ENCODE measurements around the gene PNPLA7.
"Not testable (repeated sequence)": the region's sequence is repeated elsewhere in the genome, so short reads cannot be mapped to it uniquely, and the experiment has no call there.

Gene PNPLA7

DNA sequence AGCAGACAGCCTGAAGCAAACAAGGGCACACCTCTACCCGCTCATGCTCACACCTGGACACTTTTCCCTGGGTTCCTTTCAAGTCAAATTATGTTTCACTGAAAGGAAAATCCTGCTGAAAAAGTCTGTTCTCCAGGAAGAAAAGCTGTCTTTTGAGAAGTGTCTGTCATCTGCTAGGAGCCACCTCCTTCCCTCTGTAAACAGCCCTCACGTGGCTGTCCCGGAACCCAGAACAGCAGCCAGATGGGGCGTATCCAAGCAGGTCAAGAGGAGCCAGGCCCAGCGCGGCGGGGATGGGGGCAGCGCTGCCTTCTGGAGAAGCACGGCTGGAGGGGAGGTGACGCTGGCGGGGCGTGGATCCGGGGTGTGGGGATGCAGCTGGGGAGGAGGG, at the start of gene PNPLA7:
Gene PNPLA7 (minus strand): TSS at position 172 of the 391 bp plus-strand sequence. CDS start 205 bp downstream, outside the sequence.
- peak; percentile 16 to 29 for DNase-seq (ENCODE audit: low read depth in 1 of 2, low spot score in 1 of 2)

DNA sequence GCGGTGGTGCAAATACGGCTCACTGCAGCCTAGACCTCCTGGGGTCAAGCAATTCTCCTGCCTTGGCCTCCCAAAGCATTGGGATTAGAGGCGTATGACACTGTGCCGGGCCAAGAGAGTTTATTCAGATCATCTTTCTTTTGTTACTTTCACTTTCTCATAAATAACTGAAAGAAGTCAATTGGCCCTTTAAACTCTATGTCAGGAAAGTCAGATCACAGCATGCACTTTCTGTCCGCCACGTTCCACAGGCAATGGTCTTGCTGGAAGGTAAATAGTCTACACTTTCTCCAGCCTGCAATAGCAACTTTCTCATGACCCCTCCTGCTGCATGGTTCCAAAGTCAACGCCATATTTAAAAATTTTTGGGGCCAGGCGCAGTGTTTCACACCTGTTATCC, 48.7 kb upstream of the PNPLA7 start:
- no peak for DNase-seq (ENCODE audit: low read depth in 1 of 2, low spot score in 1 of 2)

DNA sequence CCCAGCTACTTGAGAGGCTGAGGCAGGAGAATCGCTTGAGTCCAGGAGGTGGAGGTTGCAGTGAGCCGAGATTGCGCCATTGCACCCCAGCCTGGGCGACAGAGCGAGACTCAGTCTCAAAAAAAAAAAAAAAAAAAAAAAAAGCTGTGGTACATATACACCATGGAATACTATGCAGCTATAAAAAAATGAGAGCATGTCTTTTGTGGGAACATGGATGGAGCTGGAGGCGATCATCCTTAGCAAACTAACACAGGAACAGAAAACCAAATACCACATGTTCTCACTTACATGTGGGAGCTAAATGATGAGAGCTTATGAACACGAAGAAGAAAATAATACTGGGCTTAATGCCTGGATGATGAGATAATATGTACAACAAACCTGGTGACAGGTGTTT, 46.4 kb upstream of the PNPLA7 start:
- DNase-seq (ENCODE audit: low read depth in 1 of 2, low spot score in 1 of 2) = not testable (repeated sequence)

DNA sequence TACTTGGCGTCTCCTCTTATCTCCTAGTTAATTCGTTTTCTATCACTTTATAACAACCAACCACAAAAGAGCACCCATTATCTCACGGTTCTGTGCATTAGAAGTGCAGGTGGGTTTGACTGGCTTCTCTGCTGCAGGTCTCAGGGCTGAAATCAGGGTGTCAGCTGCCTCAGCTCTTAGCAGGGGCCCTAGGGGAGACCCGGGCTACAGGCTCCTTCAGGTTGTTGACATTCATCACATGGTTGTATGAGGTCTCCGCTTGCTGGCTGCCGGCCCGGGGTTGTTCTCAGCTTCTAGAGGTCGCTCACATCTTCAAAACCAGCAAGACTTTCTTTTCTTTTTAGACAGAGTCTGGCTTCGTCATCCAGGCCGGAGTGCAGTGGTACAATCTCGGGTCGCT, 43.0 kb upstream of the PNPLA7 start:
- no peak for DNase-seq (ENCODE audit: low read depth in 1 of 2, low spot score in 1 of 2)

DNA sequence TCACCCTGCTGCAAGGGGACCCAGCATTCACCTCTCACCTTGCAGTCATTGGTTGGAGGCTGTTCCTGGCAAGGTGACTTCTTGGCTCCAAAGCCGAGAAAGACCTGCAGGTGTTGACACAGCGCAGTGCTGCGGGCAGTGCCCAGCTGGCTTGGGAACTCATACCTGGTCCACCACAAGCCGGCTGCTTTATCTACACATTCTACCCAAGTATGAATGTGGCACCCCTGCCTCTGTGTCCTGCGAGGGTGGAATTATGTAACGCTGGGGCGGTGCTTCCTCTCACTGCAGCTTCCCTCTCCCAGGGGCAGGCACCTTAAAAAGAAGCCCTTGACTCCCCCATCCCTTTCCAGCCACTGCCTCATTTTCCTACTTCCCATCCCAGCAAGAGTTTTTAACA, 42.6 kb upstream of the PNPLA7 start:
- no peak for DNase-seq (ENCODE audit: low read depth in 1 of 2, low spot score in 1 of 2)

DNA sequence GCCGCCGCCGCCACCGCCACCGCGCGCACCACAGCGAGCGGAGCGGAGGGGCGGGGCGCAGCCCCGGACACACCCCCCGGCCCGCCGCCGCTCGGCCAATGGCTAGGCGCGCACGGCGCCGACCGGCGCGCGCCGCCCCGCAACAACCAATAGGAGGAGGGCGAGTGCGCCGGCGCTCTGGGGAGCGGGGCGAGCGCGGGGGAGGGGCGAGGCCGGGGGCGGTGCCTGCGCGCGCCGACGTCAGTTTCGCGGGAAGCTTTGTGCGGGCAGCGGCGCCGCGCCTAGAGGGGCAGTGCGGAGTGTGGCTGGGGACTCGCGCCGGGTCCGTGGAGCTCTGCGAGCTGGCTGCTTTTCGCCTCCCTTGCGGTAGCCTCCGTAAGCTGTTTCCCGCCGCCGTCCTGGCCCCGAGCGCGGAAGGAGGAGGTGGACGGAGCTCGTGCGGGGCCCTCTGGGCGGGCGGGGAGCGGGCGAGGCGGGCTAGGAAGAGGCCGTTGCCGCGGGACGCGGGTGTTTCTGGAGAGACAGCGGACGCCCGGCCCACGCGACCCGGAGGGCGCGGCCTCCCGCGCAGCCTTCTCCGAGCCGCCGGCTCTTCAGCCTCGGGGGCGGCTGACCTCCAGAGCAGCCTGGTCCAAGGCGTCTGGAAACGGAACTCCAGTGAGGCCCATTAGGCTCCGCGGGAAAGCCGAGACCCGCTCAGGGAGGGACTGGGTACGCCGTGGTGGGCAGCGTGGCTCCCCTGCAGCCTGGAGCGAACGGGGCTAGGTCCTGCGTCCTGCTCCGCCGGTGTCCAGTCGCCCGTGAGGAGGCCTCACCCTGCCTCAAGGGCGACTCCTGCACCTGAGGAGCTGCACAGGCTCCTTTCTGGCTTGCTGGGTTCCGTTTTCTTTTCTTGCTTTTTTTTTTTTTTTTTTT, 40.5 kb upstream of the PNPLA7 start, which contains the start of gene ZMYND19:
Gene ZMYND19 (minus strand): TSS at position 44 of the 915 bp plus-strand sequence. CDS start 249 bp downstream, outside the sequence.
- DNase-seq (ENCODE audit: low read depth in 1 of 2, low spot score in 1 of 2) = peak; percentile 89 to 90

DNA sequence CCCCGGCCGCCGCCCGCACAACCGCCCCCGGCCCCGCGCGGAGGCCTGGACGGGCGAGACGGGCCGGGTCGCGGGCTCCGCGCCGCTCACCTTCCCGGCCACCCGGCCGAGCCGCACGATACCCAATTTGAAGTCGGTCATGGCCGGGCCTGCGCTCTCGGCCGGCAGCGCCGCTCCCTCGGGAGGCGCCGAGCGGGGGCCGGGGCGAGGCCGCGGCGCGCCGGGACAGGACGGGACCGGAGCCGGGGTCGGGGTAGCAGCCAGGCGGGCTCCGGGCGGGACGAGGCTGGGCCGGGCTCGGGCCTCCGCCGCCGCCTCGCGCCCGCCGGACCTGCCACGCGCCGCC, 39.9 kb upstream of the PNPLA7 start:
- no peak for DNase-seq (ENCODE audit: low read depth in 1 of 2, low spot score in 1 of 2)

DNA sequence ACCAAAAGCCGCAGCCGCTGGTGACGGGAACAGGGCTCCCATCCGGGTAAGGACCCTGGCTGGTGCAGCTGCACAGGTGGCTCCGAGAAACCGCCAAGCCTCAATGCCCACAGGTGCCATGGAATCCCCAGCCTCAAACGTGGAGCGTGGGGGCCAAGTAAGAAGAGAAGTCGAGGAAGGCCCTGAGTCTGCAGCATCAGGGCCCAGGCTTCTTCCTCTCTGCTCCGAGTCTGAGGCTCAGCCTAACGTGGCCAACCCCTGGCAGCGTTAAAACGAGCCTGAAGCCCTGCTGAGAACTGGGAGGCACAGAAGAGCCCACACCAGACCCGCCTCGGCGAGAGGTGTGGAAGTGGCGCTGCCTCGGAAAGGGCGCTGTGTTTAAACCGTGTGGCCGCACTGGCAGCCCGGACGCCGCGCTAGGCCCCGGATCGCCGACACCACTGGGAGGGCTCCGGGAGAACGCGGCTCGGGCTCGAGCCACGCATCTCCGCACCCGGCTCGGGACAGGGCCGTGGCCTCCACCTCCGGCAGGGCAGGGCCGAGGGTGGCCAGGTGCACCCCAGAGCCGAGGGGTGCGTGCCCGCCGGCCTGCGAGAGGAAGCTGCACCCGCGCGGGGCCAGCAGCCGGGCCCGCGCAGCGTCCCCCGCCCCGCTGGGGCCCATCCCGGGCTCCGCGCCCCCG, 39.4 kb upstream of the PNPLA7 start:
- no peak for DNase-seq (ENCODE audit: low read depth in 1 of 2, low spot score in 1 of 2)

DNA sequence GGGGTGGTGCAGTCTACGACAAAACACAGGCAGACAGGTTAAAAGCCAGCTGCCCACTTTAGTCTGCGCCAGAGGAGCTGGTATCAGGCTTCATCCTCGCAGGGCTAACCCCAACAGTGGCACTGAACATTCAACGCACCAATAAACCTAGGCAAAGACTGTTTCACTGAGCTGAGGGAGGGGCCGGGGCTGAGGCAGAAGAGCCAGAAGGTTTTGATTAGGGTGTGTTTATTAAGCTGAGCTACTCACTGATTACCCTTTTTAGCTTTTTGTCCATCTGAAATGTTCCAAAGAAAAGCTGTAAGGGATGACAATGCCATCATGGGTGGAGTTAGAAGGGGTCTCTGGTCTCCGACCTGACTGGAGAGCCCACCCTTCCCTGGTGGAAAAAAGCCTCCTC, 38.7 kb upstream of the PNPLA7 start:
- DNase-seq (ENCODE audit: low read depth in 1 of 2, low spot score in 1 of 2) = no peak

DNA sequence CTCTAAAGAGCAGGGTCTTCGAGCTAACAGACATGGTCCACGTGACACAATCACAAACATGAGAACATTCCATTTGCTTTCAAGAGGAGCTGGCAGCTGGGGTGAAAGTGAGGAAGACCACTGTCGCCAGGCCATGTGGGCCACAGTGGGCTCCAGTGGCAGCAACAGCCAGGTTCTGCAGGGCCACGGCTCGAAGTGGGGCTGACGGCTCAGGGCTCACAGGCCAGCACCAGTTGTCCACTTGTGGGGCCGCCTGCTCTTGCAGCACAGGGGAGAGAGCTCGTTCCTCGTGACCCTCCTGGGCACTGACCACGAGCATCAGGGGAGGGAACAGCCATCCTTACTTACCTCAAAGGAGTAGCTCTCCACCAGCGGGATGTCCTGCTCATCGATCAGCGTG, 38.1 kb upstream of the PNPLA7 start:
- DNase-seq (ENCODE audit: low read depth in 1 of 2, low spot score in 1 of 2) = no peak

DNA sequence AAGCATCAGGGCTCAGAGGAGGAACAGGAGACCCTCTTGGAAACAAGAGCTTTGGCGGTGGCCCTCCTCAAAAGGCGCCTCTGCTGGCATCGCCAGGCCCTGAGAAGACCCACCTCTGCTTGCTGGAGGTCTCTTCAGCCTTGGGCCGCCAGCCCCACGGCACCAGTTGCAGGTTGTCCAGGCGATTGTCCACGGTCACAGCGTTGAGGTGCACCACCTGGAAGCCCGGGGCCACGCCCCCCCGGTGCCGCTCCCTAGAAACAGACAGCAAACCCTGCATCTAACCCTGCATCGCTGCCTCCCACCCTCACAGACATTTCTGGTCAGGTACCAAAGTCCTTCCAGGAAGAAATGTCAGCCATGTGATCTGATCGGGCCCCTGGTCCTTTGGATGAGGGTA, 36.7 kb upstream of the PNPLA7 start:
- DNase-seq (ENCODE audit: low read depth in 1 of 2, low spot score in 1 of 2) = no peak

DNA sequence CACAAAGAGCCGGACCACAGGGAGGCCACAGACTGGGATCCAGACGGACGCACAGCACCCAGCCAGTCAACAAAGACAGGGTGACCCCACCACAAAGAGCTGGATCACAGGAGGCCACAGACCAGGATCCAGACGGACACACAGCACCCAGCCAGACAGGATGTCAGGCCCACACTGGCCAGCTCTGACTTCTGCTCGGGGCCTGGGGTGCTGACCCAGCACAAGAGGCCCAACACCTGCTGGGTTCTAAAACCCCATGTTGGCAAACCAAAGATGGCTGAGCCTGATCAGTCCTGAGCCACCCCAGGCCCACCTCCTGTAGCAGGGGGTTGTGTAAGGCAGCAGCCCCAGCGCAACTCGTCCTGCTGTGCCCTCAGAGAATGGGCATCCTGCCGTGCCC, 33.8 kb upstream of the PNPLA7 start:
- no peak for DNase-seq (ENCODE audit: low read depth in 1 of 2, low spot score in 1 of 2)

DNA sequence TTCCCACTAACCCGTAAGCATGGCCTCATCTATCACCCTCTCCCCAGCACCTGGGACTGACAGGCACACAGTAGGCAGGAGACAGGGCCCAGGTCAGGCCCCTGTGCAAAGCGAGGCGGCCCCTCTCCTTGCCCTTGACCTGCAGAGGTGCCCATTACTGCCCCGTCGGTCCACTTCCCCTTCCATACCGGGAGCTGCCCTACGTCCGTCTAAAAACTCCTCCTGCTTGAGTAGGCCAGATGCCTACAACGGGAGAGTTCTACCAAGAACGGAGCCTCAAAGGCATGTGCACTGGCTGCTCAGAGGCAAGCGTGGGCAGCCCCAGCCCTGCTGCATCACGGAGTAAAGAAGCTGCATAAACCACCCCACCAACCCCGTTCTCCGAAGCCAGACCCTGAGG, 33.1 kb upstream of the PNPLA7 start:
- no peak for DNase-seq (ENCODE audit: low read depth in 1 of 2, low spot score in 1 of 2)

DNA sequence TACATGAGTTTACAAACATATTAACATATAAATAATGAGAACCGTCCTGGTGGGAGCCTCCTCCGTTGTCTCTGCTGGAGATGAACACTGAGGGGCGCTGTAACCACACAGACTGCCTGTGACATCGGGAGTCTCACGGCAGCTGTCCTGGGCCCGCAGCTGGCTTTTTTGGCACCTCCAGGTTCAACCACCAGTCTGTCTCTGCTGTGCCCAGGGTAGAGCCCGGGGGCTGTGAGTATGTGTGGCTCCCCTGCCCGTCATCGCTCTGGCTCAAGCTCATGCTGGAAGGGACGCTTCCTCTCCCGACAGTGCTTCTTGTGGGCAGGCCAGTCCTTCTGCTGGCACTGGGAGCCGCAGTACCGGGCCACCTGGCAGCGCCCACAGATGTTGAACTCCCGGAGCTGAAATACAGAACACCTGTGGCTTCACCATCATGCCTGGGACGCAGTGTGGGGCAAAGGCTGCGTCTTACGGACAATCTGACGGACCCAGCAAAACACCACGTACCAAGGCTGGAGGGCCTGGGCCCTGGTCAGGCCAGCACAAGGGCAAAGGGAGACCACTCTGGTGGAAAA, 32.2 kb upstream of the PNPLA7 start:
- no peak for DNase-seq (ENCODE audit: low read depth in 1 of 2, low spot score in 1 of 2)

DNA sequence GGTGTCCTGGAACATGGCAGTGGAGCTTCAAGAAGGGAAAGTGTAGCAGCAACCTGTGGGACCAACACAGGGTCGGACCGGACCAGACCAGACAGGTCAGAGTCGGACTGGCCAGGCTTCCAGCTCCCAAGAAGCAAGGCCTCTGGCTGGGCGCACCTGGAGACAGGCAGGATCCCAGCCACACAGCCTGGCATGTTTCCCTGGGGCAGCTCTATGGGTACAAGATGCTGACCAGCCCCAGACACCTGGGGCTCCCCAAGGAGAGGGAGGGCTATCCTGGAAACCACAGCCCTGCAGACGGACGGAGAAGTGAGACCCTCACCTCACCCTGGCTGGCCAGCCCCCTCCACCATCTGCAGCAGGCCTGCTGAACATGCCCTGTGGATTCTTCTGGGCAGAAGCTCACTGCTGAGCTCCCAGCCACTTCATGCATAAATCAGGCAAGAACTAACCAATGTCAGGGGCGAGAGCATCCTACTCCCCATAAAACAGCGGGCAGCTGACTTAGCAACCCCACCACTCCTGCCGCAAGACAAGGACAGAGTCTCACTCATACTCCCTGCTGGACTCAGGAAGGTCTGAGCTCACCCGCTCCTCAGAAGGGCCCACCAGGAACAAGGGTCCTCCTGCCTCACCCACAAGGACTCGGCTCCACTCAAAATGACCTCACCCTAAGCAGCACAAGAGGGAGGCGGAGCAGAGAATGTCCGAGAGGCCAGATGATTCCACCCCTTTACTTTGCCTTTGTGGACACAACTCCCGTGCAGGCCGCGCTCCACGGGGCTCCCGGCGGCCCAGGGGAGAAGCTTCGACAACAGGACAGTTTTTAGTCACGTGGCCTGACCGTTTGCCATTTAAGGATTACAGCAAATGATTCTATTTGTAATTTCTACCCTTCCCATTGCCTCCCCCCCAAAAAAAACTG, 31.4 kb upstream of the PNPLA7 start:
- no peak for DNase-seq (ENCODE audit: low read depth in 1 of 2, low spot score in 1 of 2)

DNA sequence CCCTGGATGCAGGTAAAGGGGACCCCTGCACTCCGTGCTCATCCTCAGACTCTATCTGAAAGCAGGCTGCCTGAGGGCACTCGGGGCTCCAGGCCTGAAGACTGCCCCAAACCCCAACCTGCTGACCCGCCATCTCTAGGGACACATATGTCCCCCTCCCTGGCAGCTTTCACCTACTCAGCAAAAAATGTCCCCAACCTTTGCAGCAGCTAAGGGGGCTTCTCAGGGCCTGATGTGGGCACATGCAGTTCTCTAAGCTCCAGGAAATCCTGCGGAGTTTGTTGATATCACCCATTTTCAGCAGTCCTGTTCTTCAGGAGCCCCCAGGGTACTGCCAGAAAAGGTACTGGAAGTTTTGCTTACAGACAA, 30.7 kb upstream of the PNPLA7 start:
- DNase-seq (ENCODE audit: low read depth in 1 of 2, low spot score in 1 of 2) = no peak

DNA sequence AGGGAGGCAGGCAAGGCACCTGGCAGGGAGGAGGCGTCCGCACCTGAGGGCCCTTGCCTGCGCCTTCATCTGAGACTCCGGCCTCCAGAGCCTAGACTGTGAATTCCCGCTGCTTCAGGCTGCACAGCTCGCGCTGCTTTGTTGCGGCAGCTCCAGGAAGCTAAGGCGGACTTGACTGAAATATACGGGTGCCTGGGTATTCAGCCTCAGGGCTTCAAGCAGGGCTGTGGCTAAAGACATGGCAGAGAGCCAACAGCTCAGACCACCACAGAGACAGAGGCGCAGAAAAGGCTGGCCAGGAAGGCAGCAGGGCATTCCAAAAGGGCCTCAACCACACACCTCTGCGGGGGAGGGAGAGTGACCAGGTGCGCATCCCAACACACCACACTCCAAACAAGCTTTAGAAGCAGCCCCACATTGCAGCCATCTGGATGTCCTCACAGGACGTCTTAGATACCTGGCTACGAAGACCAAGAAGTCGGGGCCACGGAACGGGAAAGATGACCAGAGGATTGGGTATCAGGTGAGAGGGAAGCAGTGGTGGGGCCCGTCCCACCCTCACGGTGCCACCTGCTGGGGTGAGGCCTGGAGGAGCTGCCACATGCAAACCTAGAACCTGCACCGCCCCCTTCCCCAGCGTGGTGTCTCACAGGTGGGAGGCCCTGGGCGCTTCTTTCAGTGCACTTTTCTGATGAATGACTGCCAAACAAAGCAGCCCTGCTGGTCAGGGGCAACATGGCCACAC, 30.2 kb upstream of the PNPLA7 start:
- no peak for DNase-seq (ENCODE audit: low read depth in 1 of 2, low spot score in 1 of 2)

DNA sequence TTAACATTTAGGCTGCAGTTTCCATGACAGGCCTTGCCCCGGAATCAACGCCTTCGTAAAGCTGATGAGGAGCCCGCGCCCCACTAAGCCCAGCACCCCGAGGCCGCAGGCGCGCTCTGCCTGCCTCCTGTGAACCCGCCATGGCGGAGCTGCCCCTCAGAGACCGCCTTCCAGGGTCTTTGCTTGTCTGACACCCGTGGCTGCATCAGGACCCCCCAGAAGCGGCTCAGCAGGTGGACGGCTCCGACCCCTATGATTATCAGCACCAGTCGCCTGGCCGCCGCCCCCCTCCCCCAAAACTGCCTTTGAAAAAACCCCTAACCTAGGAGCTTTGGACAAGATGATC, 29.0 kb upstream of the PNPLA7 start:
- DNase-seq (ENCODE audit: low read depth in 1 of 2, low spot score in 1 of 2) = no peak

DNA sequence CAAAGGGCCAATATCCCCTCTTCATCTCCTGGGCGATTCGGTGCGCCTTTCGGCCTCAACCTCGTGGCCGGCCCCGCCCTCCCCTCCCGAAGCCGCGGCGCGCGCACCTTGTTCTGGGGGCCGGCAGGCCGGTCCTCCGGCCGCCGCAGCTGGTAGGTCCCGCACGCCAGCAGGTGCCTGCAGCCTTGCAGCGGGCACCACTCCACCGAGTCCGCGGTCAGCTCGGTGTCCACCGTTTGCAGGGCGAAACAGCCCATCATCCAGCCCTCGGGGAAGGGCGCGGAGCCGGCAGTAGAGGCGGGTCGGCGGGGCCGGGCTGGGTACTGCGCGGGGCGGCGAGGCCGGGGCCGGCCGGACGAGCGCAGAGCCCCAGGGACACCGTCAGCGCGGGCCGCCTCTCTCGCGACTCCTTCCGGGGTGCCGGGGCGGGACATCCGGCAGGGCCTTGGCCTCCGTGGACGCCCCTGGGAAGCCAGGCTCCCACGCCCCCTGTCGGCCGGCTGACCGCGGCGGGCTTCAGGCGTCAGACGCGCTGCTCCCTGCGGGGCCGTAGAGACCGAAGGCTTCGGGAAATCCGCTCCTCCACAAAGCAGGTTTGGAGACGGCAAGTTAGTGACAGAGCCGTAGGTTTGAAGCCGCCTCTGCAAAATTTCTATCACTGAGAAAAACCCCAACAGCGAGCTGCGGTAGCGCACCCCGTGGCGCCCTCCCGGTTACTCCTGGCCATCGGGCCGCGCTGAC, 28.5 kb upstream of the PNPLA7 start, which contains the start of gene DPH7:
Gene DPH7 (minus strand): TSS at position 408 of the 741 bp plus-strand sequence. CDS start 148 bp downstream, at position 260.
- peak; percentile 91 to 97 for DNase-seq (ENCODE audit: low read depth in 1 of 2, low spot score in 1 of 2)

Measured in stimulated activated CD4-positive, alpha-beta T cell treated with anti-CD3 and anti-CD28 coated beads, Interleukin-15, amount 100 ng/mL, for 1 hour (primary cell).